Measurements from ENCODE around the gene SLAIN2.

DNA sequence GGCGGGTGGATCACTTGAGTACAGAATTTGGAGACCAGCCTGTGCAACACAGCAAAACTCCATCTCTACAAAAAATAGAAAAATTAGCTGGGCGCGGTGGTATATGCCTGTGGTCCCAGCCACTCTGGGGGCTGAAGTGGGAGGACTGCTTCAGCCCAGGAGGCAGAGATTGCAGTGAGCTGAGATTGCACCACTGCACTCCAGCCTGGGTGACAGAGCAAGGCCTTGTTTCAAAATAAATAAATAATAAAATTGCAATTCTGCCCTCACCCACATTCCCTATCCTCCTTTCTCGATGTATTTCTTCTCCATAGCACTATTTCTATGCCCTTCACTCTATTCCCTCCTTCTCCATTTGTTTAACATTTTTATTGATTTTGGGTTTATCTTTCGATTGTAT, 8.7 kb upstream of the SLAIN2 start:
- TF ChIP-seq GATA2 (IDR thresholded peaks at IDR 0.05; ENCODE audit: low read depth, low read length) (no peak), GATA3 (IDR thresholded peaks at IDR 0.05; ENCODE audit: low read depth, low read length) (no peak)
